ENCODE data around the gene RASGRP3. TPM values are rescaled to one million over a fixed set of nuclear protein-coding genes. Genes with fewer than 3 reads are reported as not detected.
"Not testable (repeated sequence)": the region's sequence is repeated elsewhere in the genome, so short reads cannot be mapped to it uniquely, and the experiment has no call there.

The RASGRP3 gene
- total RNA-seq, 2 experiments from 2014 or later: 3.9 to 4.5 TPM

- H3K9me3 Mint-ChIP-seq (ENCODE audit: low read depth); ATAC-seq; H3K27me3 Mint-ChIP-seq; intact Hi-C loops (cut with DNase I, micrococcal nuclease); H3K36me3 Mint-ChIP-seq (ENCODE audit: low read depth); POLR2A ChIA-PET; H3K27ac Mint-ChIP-seq; H3K4me1 Mint-ChIP-seq; DNase-seq; H3K4me3 Mint-ChIP-seq: not testable (repeated sequence)
- CTCF ChIA-PET: interaction anchor here (0.8 to 1.1 kb wide), 2 partner anchors 9 to 141 kb away, joined by 3 to 6 read pairs; no protein-coding TSS in a partner anchor
Observed at GRCh38 chr2:33442052-33442451, 34.4 kb upstream of the RASGRP3 start.

DNA sequence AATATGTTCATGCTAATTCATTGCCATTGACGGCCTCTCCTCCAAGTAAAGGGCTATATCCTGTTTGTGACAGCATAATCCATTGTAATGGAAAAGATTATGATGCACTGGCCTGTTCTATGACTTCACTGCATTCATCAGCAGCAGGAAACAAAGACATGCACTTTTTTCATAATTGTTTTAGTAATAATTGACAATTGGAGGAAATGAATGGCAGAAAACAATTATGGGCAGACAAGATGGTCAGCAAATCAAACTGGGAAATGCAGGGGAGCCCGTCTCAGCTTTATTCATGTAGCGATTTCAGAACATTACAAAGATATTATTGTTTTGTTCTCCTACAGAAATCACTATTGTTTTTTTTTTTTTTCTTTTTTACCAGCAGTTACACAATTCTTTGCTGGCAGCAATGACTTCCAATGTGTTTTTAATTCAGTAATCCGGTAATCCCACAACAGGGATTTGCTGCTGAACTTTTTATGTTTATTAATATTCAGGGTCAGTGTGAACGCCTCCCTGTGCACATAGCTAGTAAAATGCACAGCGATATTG is 33.8 kb upstream of the RASGRP3 start:
- ATAC-seq (no peak), DNase-seq (no peak)
- no peaks in the 10 kb centered on the region for H3K9me3 Mint-ChIP-seq (ENCODE audit: low read depth)
- ChIA-PET CTCF (interaction anchor here (0.6 to 1.1 kb wide), 3 partner anchors 10 to 141 kb away, joined by 3 to 6 read pairs (median 3); no protein-coding TSS in a partner anchor), POLR2A (no interaction called here)
- H3K36me3 Mint-ChIP-seq (ENCODE audit: low read depth): no peaks in the 10 kb centered on the region
- no peaks in the 10 kb centered on the region for H3K4me1 Mint-ChIP-seq
- H3K27ac Mint-ChIP-seq: no peak overlapping the region
- no peak overlapping the region for H3K4me3 Mint-ChIP-seq
- no peaks in the 10 kb centered on the region for H3K27me3 Mint-ChIP-seq
- intact Hi-C loops (cut with DNase I, micrococcal nuclease): no loop called here

DNA sequence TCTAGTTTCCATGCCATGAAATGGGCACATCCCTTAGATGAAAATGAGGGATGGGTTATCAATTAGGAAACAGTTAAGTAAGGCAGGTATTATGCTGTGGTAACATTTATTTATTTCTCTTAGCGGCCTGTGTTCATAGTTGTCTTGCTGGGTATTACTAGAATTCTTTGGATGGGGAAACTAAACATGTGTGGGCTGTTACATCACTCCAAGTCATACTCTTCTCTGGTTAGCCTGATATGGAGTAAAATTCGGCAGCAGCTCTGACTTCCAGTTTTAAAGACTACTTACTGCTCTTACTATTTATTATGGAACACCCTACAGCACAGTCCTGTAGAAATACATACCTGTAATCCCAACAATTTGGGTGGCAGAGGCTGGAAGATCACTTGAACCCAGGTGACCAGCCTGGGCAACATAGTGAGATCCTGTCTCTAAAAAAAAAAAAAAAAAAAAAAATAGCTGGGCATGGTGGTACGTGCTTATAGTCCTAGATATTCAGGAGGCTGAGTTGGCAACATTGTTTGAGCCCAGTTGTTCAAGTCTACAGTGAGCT is 33.1 kb upstream of the RASGRP3 start:
- intact Hi-C loops (cut with DNase I, micrococcal nuclease): no loop called here
- no peaks in the 10 kb centered on the region for H3K4me1 Mint-ChIP-seq
- ATAC-seq: no peak
- POLR2A ChIA-PET: no interaction called here
- no peaks in the 10 kb centered on the region for H3K9me3 Mint-ChIP-seq (ENCODE audit: low read depth)
- CTCF ChIA-PET: interaction anchor here (0.6 to 1.1 kb wide), 2 partner anchors 12 to 140 kb away, joined by 3 read pairs; no protein-coding TSS in a partner anchor
- no peak overlapping the region for H3K4me3 Mint-ChIP-seq
- no peaks in the 10 kb centered on the region for H3K36me3 Mint-ChIP-seq (ENCODE audit: low read depth)
- no peaks in the 10 kb centered on the region for H3K27me3 Mint-ChIP-seq
- DNase-seq: no peak
- no peak overlapping the region for H3K27ac Mint-ChIP-seq

DNA sequence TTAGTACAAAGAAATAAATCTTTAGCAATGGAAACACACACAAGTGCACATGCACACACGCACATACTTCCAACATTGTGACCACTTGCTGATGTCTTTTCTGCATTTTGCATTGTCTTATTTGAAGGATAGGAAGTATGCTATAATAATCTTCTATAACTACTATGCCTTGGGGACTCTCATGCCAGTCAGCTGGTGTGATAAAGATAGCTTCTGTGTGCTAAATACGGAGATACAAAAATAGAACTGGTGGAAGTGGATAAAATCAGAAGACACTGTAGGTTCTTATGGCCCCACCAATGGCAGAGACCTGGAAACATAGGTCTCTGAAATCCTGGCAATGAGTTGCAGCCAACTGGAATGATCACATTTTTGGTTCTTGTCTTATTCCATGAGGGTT is 31.5 kb upstream of the RASGRP3 start:
- H3K27me3 Mint-ChIP-seq: no peaks in the 10 kb centered on the region
- H3K4me3 Mint-ChIP-seq: no peak overlapping the region
- no peaks in the 10 kb centered on the region for H3K9me3 Mint-ChIP-seq (ENCODE audit: low read depth)
- H3K27ac Mint-ChIP-seq: no peak overlapping the region
- H3K4me1 Mint-ChIP-seq: no peaks in the 10 kb centered on the region
- no peak for ATAC-seq
- POLR2A ChIA-PET: no interaction called here
- CTCF ChIA-PET: interaction anchor here (0.9 kb wide), 1 partner anchor 139 kb away, joined by 7 read pairs; no protein-coding TSS in a partner anchor
- H3K36me3 Mint-ChIP-seq (ENCODE audit: low read depth): no peaks in the 10 kb centered on the region
- no peak for DNase-seq
- intact Hi-C loops (cut with DNase I, micrococcal nuclease): no loop called here

DNA sequence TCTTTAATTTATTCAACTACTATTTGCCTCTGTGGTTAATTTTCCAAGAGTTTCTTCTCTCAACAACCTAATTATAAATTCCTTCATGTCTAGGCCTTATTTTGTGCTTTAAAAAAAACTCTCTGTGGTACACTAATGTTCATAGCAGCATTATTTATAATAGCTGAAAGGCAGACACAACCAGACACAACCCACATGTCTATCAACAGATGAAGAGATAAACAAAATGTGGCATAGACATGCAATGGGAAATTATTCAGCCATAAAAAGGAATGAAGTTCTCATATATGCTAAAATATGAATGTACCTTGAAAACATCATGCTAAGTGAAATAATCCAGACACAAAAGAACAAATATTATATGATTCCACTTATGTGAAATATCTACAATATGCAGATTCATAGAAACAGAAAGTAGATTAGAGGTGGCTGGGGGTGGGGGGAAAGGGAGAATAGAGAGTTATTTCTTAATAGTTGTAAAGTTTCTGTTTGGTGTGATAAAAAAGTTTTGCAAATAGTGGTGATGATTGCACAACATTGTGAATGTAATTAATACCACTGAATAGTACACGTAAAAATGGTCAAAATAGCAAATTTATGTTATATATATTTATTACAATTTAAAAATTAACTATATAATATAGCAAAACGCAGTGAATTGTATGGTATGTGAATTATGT is 28.1 kb upstream of the RASGRP3 start:
- H3K36me3 Mint-ChIP-seq (ENCODE audit: low read depth): peaks cover 4% of the 10 kb centered on the region
- no peak overlapping the region for H3K27ac Mint-ChIP-seq
- no peak for ATAC-seq
- H3K4me3 Mint-ChIP-seq: no peak overlapping the region
- CTCF ChIA-PET: no interaction called here
- POLR2A ChIA-PET: no interaction called here
- no peaks in the 10 kb centered on the region for H3K4me1 Mint-ChIP-seq
- no peak for DNase-seq
- H3K27me3 Mint-ChIP-seq: no peaks in the 10 kb centered on the region
- intact Hi-C loops (cut with DNase I, micrococcal nuclease): no loop called here
- peaks cover 4% of the 10 kb centered on the region for H3K9me3 Mint-ChIP-seq (ENCODE audit: low read depth)

- CTCF ChIA-PET: no interaction called here
- H3K36me3 Mint-ChIP-seq (ENCODE audit: low read depth): peaks cover 4% of the 10 kb centered on the region
- intact Hi-C loops (cut with DNase I, micrococcal nuclease): no loop called here
Observed at GRCh38 chr2:33451214-33451613, 25.2 kb upstream of the RASGRP3 start.

DNA sequence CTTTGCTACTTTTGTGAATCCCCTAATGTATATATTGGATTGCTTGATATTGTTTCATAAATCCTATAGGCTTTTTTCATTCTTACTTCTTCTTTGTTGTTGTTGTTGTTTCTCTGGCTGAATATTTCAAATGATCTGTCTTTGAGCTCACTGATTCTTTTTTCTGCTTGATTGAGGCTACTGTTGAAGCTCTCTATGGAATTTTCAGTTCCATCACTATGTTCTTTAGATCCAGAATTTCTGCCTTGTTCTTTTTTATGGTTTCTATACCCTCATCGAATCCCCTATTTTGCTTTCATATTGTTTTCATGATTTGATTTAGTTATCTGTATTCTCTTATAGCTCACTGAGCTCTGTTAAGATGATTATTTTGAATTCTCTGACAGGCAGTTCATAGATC is 24.6 kb upstream of the RASGRP3 start:
- H3K4me3 Mint-ChIP-seq: no peak overlapping the region
- ChIA-PET CTCF (no interaction called here), POLR2A (no interaction called here)
- H3K36me3 Mint-ChIP-seq (ENCODE audit: low read depth): peaks cover 4% of the 10 kb centered on the region
- intact Hi-C loops (cut with DNase I, micrococcal nuclease): no loop called here
- H3K27me3 Mint-ChIP-seq: no peaks in the 10 kb centered on the region
- peaks cover 4% of the 10 kb centered on the region for H3K9me3 Mint-ChIP-seq (ENCODE audit: low read depth)
- ATAC-seq: no peak
- no peak for DNase-seq
- H3K4me1 Mint-ChIP-seq: peaks cover 3% of the 10 kb centered on the region
- H3K27ac Mint-ChIP-seq: no peak overlapping the region

More at GRCh38 chr2:33451214-33451613, 25.2 kb upstream of the RASGRP3 start:
- POLR2A ChIA-PET: no interaction called here
- DNase-seq: no peak
- H3K27me3 Mint-ChIP-seq: no peaks in the 10 kb centered on the region
- peaks cover 3% of the 10 kb centered on the region for H3K4me1 Mint-ChIP-seq
- no peak overlapping the region for H3K4me3 Mint-ChIP-seq
- ATAC-seq: no peak
- no peak overlapping the region for H3K27ac Mint-ChIP-seq
- peaks cover 4% of the 10 kb centered on the region for H3K9me3 Mint-ChIP-seq (ENCODE audit: low read depth)

- Mint-ChIP-seq H3K36me3 (ENCODE audit: low read depth) (peaks cover 4% of the 10 kb centered on the region), H3K27me3 (no peaks in the 10 kb centered on the region), H3K9me3 (ENCODE audit: low read depth) (peaks cover 4% of the 10 kb centered on the region), H3K27ac (no peak overlapping the region), H3K4me3 (no peak overlapping the region), H3K4me1 (peaks cover 3% of the 10 kb centered on the region)
- intact Hi-C loops (cut with DNase I, micrococcal nuclease): no loop called here
- no peak for ATAC-seq
- ChIA-PET POLR2A (no interaction called here), CTCF (no interaction called here)
- no peak for DNase-seq
Observed at GRCh38 chr2:33452545-33452944, 23.9 kb upstream of the RASGRP3 start.

DNA sequence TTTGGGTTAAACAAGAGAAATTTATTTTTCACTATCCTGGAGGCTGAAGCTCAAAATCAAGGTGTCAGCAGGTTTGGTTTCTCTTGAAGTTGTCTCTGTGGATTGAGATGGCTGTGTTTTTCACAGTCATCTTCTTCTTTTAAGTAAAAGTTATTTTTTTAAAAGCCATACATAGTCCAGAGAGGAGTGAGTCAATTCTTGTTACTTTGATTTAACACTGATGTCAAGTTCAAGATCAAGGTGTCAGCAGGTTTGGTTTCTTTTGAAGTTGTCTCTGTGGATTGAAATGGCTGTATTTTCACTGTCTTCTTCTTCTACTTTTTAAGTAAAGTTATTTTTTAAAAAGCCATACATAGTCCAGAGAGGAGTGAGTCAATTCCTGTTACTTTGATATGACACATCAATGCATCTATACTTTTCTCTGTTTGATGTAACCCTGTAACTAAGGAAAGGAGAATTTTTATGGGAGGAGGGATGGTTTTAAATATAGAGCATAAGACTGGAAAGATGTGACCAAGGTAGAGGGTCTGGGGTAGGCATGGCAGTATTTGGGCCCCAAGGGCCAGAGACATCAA is 22.5 kb upstream of the RASGRP3 start:
- Mint-ChIP-seq H3K27ac (no peak overlapping the region), H3K36me3 (ENCODE audit: low read depth) (peaks cover 4% of the 10 kb centered on the region), H3K9me3 (ENCODE audit: low read depth) (peaks cover 4% of the 10 kb centered on the region), H3K4me1 (peaks cover 3% of the 10 kb centered on the region), H3K4me3 (no peak overlapping the region), H3K27me3 (no peaks in the 10 kb centered on the region)
- DNase-seq (no peak), ATAC-seq (peak; percentile 64)
- ChIA-PET CTCF (no interaction called here), POLR2A (no interaction called here)
- intact Hi-C loops (cut with DNase I, micrococcal nuclease): no loop called here

GRCh38 chr2:33457556-33458247 is 18.7 kb upstream of the RASGRP3 start:
- H3K4me3 Mint-ChIP-seq: no peak overlapping the region
- CTCF ChIA-PET: interaction anchor here (0.6 kb wide), 1 partner anchor 974 kb away, joined by 3 read pairs; no protein-coding TSS in a partner anchor
- H3K27me3 Mint-ChIP-seq: no peaks in the 10 kb centered on the region

GRCh38 chr2:33458248-33458819 is 18.1 kb upstream of the RASGRP3 start:
- Mint-ChIP-seq H3K4me3 (no peak overlapping the region), H3K27me3 (no peaks in the 10 kb centered on the region), H3K36me3 (ENCODE audit: low read depth) (no peaks in the 10 kb centered on the region), H3K27ac (no peak overlapping the region), H3K4me1 (peaks cover 3% of the 10 kb centered on the region), H3K9me3 (ENCODE audit: low read depth) (no peaks in the 10 kb centered on the region)
- DNase-seq (no peak), ATAC-seq (no peak)
- POLR2A ChIA-PET: no interaction called here
- intact Hi-C loops (cut with DNase I, micrococcal nuclease): no loop called here
- CTCF ChIA-PET: no interaction called here

More at GRCh38 chr2:33457556-33458247, 18.7 kb upstream of the RASGRP3 start:
- DNase-seq (no peak), ATAC-seq (no peak)
- Mint-ChIP-seq H3K27ac (no peak overlapping the region), H3K4me1 (peaks cover 3% of the 10 kb centered on the region), H3K9me3 (ENCODE audit: low read depth) (no peaks in the 10 kb centered on the region), H3K36me3 (ENCODE audit: low read depth) (no peaks in the 10 kb centered on the region)
- POLR2A ChIA-PET: interaction anchor here (0.6 kb wide), 1 partner anchor 1097 kb away, joined by 6 read pairs; no protein-coding TSS in a partner anchor
- intact Hi-C loops (cut with DNase I, micrococcal nuclease): no loop called here
